GM13977 (cell line): ENCODE measurements around the gene MICU1.

Experiments
- DNase-seq: peaks from one replicate; pipeline ENCODE4 v3.0.0; 2012; ENCODE audit warnings: low spot score
- CTCF ChIP-seq: IDR thresholded peaks from 2 replicates; pipeline ENCODE4 v1.5.1; 2012; ENCODE audit warnings: mild to moderate bottlenecking, control low read depth; ENCODE audit not compliant: insufficient read depth; ENCODE audit errors: extremely low read depth, missing control alignments
- in situ Hi-C: fragments of 300-500 bp; cut with MboI; formaldehyde crosslinking; loops from one replicate; pipeline ENCODE4 v1.12.0; 2022; ENCODE audit warnings: low sequenced_read_pairs, low pct_unique_long_range_greater_than_20kb, mixed read lengths, inconsistent platforms; ENCODE audit not compliant: unreplicated experiment

Gene MICU1

GRCh38 chr10:72505435-72505834 is 120.4 kb downstream of the MICU1 start:
- no peak for TF ChIP-seq CTCF
- in situ Hi-C loops, result no loop called here

GRCh38 chr10:72503694-72504438 is 122.0 kb downstream of the MICU1 start:
- no peak for DNase-seq
- in situ Hi-C loops, result no loop called here
- no peak for TF ChIP-seq CTCF

More at GRCh38 chr10:72505435-72505834, 120.4 kb downstream of the MICU1 start:
- no peak for DNase-seq

DNA sequence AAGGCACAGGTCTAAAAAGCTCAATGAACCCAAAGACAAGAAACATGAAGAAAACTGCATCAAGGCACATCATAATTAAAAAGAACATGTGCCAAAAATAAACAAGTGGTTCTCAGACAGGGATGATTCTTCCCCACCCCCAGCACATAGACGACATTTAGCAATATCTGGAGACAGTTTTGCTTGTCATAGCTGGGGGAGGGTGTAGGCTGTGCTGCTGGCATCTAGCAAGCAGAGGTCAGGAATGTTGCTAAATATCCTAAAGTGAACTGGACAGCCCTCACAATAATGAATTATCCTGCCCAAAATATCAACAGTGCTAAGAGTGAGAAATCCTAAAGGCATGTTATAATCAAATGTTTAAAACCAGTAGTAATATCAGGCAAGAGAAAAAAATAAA is 122.6 kb downstream of the MICU1 start:
- in situ Hi-C loops, result no loop called here
- no peak for DNase-seq
- no peak for TF ChIP-seq CTCF

DNA sequence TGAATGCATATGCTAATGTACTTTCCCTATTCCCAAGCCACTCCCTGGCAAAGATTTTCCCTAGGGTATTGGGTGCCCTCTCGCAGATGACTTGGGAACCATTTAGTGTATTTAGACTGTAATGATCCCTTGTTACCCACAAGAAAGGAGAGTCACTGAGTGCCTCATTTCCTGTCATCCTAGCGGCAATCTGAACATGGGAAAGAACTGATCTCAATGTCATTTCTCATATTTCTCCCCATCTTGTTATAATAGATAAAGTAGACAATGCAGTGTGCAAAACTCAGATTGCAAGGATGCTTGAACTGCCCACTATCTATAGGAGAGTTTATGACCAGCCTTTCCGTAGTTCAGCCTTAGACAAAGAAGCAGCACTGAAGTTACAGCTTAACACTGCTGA is 123.3 kb downstream of the MICU1 start:
- TF ChIP-seq CTCF, result no peak
- DNase-seq, result no peak

DNA sequence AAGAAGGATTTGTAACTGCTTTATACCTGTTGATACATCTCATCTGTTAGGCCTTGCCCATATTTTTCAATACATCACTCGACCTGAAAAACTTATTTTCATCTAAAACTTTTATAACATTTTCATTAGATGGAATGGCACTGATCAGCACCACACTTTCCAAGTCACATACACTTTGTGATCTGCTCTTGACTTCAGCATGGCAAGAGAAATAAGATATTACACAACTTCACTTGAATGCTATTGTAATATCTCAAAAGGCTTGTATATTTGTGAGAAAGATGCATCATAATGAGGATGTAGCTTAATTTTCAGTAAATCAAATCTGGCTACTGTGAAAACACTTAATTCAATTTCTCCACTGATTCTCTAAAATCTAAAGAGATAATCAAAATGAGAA is 126.2 kb downstream of the MICU1 start:
- in situ Hi-C loops, result no loop called here
- no peak for TF ChIP-seq CTCF
- no peak for DNase-seq

More for the DNA sequence above, 123.3 kb downstream of the MICU1 start:
- in situ Hi-C loops, result no loop called here

DNA sequence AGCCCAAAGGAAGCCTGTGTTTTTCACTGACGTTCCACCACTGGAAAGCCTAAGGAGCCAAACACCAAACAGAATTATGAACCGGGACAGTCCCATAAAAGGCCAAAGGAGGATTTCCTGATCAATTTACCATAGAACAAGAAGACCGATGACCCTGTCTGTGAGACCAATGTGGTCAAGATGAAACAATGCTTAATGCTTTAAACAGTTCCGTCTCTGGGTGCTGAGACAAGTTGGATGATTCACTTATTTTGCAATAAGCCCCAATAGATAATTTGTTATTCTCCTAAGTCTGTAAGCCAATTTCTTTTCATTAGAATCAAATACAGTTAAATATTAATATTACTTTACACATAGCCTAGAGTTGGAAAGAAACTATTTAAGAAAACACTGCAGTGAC is 134.9 kb downstream of the MICU1 start:
- TF ChIP-seq CTCF, result no peak
- in situ Hi-C loops, result no loop called here

More for the DNA sequence above, 134.9 kb downstream of the MICU1 start:
- no peak for DNase-seq
